HG03432 (cell line): ENCODE measurements around the gene SAMD11.

Experiments used
- ATAC-seq: cut with Tn5 transposase; IDR thresholded peaks from one replicate; pipeline ENCODE4 v1.9.1; 2021; ENCODE audit warnings: mild to moderate bottlenecking, moderate library complexity; ENCODE audit not compliant: unreplicated experiment

SAMD11 gene

DNA sequence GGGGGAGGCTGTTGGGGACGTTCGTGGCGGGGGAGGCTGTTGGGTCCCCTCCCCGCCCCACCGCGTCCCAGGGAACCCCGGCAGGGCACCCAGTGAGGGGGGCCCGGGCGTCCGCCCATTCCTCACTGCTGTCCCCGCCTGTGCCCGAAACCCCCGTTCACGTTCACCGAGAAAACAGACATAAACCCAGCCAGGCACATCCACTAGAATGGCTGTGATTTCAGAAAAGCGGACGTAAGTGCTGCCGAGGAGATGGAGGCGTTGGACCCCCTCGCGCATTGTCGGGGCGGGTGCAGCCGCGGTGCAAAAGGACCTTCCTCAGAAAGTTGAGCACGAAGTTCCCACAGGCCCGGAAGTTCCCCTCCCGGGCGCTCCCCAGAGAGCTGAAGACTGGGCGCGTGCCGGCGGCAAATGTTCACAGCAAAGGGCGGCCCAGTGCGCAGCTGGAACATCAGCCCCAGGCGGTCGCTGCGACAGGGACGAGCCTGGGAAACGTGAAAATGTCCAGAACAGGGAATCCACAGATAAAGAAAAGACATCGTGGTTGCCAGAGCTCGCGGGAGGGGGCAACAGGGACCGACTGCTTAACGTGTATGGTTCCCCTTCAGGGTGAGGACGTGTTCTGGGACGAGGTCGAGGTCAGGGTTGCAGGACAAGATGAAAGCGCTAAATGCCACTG lies 18.5 kb upstream of the SAMD11 start:
- ATAC-seq, result peak; percentile 50

DNA sequence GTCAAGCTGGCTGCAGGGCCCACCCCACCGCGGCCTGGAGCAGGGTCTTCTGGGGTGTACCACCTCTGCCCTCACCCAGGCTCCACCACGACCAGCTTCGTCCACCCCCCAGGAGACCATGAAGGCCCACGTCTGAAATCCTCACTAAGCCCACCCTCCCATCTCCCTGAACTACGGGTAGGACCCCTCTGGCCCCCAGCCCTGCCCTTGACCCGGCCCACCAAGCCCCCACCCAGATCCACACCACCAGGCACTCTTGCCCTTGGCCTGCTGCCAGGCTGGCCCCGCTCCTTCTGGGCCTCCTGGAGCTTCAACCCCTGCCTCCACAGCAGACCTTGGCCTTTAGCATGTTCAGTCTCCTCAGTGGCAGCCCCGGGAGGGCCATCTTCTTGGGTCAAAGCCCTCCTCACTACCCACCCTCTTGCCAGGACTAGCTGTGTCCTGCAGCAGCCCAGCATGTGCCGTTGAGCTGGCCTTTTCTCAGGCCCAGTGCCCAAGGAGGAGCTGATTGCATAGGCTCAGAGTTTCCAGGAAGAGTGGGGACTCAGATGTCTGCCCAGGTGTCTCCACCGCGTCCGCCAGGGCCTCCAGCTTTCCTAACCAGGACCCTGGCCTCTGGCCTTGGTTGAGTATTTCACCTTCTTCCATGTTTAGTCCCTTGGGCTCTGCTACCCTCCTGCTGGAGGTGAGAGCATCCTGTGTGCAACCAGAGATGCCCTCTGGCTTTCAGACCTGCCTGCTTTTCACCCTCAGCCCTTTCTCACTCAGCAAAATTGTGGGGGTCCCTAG lies 17.7 kb upstream of the SAMD11 start:
- ATAC-seq, result no peak

DNA sequence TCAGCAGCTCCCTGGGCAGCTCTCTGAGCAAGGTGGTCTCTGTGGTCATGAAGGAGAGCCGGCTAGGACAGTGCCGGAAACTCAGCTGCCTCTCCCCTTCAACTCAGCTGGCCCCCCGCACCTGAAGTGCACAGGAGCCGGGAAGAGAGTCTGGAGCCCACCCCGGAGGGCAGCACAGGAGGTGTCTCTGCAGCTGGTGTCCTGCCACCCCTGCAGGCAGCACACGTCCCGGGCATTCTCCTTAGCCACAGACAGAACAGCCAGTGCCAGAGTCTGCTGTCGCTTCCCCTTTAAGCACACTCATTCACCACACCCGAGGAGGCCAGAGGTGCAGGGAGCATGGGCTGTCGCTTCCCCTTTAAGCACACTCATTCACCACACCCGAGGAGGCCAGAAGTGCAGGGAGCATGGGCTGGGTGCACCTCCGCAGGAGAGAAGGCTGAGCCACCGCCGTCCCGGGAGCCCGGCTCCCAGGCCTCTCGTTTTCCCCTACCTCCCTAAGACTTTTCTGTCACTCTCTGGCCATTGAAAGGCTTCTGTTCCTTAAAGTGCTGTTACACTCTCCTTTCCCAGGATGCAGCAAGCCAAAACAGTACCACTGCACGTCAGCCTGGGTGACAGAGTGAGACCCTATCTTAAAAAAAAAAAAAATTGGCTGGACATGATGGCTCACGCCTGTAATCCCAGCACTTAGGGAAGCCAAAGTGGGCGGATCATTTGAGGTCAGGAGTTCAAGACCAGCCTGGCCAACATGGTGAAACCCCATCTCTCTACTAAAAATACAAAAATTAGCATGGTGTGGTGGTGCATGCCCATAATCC lies 16.9 kb upstream of the SAMD11 start:
- ATAC-seq, result no peak

DNA sequence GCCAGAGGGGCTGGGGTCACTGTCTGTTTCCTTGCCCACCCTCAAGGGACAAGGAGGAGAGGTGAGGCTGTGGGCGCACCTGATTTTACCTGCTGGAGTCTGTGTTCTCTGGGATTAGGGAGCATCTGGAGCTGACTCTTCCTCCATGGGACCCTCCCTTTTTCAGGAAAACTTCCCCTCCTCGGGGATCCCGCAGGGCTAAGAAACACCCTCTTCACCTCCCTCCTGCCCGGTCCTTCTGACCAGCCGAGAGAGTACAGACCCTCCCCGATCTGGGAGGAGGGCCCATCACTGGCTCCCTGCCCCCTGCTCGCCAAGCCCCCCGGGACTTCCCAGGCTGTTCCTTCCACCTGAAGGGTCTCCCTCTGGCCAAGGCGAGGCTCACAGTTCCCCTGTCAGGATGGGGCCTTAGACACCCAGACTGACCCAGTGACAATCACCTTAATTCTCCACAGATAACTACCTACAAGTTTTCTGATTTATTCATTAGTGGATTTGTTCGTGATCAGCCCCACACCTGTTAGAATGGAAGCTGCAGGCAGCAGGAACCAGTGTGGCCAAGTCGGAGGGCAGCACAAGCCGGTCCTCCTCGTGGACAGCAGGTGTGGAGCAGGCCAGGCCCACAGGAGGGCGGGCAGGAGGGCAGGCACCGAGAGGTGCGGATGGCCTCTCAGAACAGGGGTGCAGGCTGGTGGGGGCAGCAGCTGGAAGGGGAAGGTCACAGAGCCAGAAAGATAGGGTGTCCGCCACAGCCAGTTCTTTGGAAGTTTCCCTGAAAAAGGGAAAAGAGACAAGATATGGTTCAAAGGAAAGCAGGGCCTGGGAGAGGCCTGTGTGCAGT lies 15.9 kb upstream of the SAMD11 start:
- no peak for ATAC-seq

DNA sequence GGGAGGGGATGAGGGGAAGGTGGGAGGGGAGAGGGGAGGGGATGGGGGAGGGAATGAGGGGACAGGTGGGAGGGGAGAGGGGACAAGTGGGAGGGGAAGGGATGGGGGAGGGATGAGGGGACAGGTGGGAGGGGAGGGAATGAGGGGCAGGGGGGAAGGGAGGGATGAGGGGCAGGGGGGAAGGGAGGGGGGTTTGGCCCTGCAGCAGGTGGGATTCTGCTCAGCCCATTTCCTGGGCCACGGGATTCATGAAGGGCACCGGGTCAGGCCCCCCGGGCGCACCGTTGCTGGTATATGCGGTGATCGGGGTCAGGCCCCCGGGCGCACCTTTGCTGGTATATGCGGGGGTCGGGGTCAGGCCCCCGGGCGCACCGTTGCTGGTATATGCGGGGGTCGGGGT lies 15.1 kb upstream of the SAMD11 start:
- ATAC-seq, result no peak

DNA sequence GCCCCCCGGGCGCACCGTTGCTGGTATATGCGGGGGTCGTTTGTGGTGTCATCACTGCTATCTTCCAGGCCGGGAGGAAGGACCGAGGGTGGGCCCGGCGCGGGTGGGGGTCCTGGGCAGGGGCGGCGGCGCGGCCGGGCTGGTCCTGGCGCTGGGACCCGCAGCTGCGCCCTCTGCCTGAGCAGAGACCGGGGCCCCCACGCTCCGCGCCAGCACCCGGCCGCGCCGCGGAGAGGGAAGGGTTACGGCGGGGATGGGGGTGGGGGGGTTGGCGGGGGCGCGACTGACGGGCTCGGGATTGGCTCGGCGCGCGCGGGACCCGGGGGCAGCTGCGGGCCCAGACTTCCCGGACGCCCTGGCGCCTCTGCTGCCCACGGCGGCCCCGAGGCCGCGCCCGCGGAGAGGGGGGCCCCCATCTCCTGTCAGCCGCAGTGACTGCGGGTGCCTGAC lies 13.8 kb upstream of the SAMD11 start:
- ATAC-seq, result no peak

DNA sequence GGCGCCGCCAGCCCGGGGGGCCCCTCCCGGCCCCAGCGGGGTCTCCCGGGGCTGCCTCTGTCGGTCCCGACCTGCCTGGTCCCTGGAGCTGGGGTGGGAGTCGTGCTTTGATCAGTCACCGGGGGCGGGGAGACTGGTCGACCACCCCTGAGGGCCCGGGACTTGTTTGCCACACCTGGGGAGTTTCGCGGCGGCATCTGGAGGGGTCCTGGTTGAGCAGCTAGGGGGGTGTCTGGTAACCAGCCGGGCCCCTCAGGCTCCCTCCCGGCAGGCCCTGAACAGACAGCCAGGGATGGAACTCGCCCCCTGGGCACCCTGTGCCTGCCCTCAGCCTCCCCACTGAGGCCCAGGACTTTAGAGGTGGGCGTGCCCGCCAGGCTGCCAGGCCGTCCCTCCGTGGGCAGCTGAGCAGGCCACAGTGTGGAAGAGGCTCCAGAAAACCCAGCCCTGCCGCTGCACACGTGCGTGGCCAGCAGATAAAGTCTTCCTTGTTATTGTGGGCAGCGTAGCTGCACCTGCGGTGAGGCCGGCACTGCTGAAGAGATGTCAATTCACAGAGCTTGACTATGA lies 13.3 kb upstream of the SAMD11 start:
- ATAC-seq, result no peak

DNA sequence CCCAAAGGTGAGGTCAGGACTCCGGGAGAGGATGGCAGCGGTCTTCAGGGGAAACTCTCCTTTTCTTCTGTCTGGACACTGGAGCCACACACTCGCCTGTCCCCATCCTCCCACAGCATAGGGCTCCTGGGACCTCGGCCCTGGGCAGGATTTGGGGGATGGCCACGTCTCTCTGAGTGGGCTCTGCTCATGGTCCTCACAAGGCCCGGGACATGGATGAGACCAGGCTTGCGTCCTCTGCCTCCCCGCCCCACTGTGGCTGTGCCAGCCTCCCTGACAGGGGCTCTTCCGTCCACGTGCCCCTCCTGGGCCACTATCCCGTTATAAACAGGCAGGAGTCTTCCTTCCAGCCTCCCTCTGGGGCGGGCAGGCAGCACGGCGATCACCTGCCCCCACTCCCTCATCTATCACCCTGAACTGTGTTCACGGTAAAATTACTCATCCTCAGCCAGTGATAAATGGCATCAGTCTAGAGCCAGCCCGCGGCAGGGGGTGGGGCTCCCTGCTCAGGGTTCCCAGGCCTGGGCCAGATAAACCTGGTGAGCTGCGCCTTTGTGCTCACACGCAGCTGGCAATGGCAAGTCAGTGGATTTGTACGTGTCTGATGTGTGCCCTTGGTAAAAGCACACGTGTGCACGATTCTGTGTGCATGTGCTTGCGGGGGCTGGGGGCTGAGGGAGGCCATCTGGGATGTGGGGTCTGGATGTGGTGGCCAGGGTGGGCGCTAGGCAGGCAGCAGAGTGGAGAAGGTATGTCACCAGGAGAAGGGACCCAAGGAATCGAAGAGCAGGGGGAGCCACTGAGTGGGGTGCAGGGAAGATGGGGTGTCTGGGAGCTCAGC lies 12.6 kb upstream of the SAMD11 start:
- no peak for ATAC-seq

DNA sequence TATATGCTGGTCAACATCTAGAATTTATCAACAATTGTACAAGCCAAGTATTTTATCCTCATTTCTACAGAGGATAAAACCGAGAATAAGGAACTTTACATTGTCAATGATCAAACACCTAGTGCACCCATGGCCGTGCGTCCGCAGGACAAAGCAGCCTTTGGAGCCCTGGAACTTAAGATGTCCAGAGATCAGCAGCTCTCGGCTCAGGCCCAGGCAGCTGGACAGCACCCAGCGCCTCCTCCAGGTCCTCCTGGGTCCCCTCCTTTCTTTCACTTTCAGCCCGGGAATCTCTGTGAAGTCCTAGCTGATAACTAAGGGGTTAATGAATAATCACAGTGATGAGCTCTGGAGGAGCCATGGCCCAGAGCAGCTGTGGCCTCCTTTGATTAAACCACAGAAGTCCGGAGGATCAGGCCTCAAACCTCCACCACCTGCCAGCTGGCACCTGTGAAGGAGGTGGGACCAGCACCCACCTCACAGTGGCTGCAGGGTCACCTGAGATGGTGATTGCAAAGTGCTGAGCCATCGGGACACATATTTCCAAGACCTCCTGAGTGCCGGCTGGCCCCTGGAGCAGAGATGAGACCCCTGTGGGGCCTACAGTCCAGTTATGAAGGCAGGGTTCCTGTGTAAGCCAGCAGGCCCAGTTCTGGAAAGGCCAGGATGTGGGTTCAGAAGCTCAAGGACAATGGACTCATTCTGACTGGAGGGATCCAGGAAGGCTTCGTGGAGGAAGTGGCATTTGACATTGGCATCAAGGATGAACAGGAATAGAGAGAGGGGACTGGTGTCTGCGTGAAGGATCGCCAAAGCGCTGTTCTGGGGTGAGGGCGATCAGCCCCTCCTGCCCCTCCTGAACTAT lies 11.6 kb upstream of the SAMD11 start:
- ATAC-seq, result no peak

DNA sequence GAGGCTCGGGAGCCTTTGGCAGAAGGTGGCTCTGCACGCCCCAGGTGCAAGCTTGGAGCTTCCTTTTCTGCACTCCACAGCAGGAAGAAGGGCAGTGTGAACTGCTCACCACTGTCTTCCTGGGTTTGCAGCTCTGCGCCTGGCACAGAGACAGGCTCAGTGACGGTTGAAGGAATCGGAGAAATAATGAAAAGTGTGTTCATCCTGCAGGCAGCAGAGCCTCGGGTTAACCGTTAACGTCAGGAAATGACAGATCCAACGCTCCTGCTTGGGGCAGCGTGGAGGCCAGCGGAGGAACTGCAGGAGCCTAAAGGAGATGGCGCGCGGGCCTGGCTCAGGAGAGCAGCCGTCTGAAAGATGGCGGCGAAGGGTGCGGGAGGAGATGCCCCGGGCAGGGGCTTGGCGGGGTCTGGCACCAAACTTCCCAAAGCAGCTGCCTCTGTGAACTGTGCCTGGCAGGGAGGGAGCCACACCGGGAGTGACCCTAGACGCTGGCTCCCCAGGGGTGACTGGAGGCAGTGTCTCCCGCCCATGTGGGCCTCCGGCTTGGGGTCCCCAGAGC lies 10.9 kb upstream of the SAMD11 start:
- ATAC-seq, result no peak

DNA sequence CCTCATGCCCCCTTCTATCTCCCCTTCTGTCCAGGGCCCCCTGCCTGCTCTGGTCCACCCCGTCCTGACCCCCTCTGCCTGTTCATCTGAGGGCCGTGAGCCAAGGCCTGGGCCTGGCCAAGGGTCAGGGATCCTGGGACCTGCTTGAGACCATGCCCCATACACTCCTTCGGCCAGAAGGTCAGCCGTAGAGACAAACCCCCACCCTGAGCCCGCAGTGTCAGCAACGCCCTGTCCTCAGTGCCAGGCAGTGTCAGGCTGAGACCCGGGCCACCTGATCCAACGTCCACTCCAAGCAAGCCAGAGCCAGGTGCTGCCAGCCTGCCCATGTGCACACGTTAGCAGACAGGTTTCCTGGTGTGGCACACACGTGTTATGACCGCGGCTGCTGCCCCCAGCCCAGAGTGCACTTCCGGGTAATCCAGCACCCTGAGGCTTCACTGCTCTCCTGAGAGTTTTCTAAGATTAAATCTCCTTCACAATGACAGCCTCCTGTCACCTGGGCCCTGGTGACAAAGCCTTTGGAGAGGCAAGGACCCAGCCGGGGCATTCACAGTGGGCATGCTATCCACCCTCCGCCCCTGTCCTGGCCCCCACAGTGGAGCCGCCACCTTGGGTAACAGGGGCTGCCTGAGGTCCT lies 10.1 kb upstream of the SAMD11 start:
- no peak for ATAC-seq

DNA sequence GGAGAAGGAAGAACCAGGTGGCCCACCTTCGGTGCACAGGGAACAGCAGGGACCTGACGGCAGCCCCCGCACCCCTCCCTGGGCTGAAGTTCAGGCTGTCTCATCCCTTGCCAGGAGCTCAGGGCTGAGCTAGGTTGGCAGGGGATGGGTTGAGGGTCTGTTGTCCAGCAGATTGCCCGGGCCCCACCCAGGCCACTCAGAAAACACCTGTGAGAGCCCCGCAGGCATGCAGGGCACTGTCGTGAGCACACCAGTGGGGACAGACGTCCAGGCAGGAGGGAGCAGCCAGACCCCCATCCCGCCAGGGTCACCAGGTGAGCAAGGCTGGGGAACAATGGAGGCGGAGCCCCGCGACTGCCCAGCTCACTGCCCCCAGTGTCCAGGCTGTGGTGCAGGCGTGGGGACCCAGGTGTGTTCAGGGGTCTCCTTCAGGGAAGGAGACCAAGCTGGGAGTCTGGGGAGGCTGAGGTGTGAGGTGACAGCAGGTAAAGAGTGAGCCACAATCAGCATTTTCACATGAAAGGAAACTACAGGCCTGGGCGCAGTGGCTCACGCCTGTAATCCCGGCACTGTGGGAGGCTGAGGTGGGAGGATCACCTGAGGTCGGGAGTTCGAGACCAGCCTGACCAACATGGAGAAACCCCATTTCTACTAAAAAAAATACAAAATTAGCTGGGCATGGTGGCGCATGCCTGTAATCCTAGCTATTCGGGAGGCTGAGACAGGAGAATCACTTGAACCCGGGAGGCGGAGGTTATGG lies 9.4 kb upstream of the SAMD11 start:
- ATAC-seq, result no peak

DNA sequence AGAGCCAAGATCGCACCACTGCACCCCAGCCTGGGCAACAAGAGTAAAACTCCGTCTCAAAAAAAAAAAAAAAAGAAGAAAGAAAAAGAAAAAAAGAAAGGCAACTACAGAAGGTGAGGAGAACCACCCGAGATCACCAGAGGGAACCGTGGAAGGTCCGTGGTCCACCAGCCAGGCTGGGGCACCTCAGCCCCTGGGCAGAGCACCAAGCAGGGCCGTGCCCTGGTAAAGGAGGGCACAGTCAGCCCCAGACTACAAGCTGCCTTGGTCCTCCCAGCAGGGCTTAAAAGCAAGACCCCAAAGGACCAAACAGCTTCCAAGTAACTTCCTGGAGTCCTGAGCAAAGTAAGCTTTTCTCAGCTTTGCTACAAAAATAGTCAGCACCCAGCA lies 8.8 kb upstream of the SAMD11 start:
- no peak for ATAC-seq

DNA sequence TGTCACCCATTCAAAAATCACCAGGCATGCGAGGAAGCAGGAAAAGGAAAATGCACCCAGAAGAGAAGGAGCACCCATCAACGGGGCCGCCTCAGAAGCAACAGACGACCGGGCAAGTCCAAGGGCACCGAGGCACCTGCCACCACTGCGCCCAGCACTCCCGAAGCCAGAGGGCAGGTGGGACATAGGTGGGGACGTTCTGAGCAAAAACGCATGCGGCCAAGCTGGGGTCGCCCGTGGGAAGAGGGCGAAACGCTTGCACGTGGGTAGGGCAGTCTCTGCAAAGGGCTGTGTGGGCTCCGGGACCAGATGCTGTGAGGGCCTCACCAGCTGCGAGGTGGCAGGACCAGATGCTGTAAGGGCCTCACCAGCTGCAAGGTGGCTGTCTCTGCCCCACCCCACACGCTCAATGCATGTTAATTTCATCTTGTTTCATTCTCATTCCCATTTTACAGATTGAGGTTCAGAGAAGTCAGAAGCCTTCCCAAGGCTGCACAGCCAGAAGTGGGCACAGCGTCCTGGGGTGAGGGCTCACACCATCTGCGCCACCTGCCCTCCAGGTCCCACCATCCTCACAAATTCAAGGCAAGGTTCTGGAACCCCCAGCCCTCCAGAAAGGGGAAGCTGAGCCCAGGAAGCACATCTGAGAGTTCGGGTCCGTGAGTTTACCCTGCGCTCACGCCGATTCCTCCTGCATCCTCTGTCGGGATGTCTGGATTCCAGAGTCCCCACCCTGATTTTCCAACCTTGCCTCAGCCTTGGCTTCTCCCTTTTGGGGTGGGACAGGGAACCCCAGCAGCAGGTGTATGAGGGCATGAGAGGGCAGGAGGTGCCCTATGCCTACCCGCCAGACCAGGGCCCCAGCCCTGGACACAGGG lies 8.2 kb upstream of the SAMD11 start:
- ATAC-seq, result no peak

DNA sequence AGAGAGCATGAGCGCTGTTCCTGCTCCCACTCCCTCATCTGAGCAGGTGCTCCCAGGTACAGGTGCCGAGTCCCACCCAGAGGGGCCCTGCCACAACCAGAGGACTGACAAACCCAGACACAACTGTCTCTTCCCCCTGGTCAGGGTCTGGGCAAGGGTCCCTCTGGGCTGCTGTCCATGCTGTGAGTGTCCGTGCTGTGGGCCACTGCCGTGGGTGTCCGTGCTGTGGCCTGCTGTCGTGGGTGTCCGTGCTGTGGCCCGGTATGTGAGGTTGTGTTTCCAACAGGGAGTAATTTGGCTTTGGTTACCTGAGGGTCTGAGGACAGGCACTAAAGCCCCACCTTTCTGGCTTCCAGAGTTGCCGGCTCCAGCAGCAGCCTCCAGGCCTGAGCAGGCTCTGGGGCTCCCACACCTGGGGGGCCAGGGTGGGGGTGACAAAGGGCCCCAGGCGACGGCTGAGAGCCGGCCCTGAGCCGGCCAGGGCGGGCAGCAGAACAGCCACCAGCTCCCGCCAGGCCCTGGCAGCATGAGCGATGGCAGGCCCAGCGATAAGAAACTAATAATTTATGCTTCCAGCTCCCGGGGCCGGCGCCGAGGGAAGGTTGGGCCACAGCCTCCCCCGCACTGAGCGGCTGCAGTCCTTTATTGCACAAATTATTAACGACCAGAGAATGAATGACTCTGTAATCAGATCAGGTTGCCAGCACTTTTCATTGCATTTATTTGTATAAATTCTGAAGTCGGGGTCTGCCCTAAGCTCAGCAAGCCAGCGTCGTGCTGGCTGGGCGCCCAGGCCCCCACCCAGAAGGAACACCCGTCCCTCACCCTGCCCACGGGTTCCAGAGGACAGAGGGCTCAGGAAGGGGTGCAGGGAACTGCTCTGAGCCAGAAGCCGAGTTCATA lies 7.3 kb upstream of the SAMD11 start:
- ATAC-seq, result no peak
